Caco-2 (cell line): Measurements from ENCODE around the gene C14orf119. TPM values are rescaled to one million over a fixed set of nuclear protein-coding genes. Genes with fewer than 3 reads are reported as not detected.

Source experiments
- BruUV-seq: library from RNA; stranded (reverse); fragments of 400-500 nt; replicated peaks from 2 replicates; lab custom pipeline; 2021; lab: Mats Ljungman, UMichigan
- CTCF ChIA-PET: fragments of 300-600 bp; sonication (Branson Sonifier 250); formaldehyde crosslinking; loops from one replicate; lab custom pipeline; 2022; ENCODE audit warnings: antibody characterized with exemption; lab: Charles Lee
- POLR2A ChIA-PET: fragments of 300-600 bp; sonication (Branson Sonifier 250); formaldehyde crosslinking; loops from one replicate; lab custom pipeline; 2022; ENCODE audit warnings: antibody characterized with exemption; lab: Charles Lee
- DNase-seq, 2 experiments: peaks; one replicate each; pipeline versions ENCODE4 v3.0.0 to v3.0.0-alpha.2; 2020 to 2022
- H3K27me3 ChIP-seq: replicated peaks from 2 replicates; pipeline ENCODE4 v1.6.0; 2011; ENCODE audit warnings: low read length; ENCODE audit not compliant: control insufficient read depth, insufficient read depth
- H3K36me3 ChIP-seq: 2 replicates; pipeline ENCODE4 v1.5.1; 2011; ENCODE audit warnings: low read length; ENCODE audit not compliant: control insufficient read depth, insufficient read depth
- H3K4me1 ChIP-seq: fragments of 250-450 bp; sonication (Bioruptor Pico); 2 replicates; pipeline ENCODE4 v1.5.1; 2020; ENCODE audit warnings: mild to moderate bottlenecking
- H3K4me3 ChIP-seq: 2 replicates; pipeline ENCODE4 v1.5.1; 2011; ENCODE audit warnings: low read depth, mild to moderate bottlenecking, control low read depth, low read length
- H3K9me3 ChIP-seq: fragments of 250-450 bp; sonication (Bioruptor Pico); 2 replicates; pipeline ENCODE4 v1.5.1; 2020; ENCODE audit warnings: mild to moderate bottlenecking, moderate library complexity
- H3K27ac Mint-ChIP-seq: one replicate; pipeline ENCODE4 v1.8.0; 2022; ENCODE audit warnings: mixed read lengths; ENCODE audit not compliant: unreplicated experiment
- H3K27me3 Mint-ChIP-seq: one replicate; pipeline ENCODE4 v1.8.0; 2022; ENCODE audit warnings: mixed read lengths; ENCODE audit not compliant: insufficient read depth, unreplicated experiment
- H3K36me3 Mint-ChIP-seq: one replicate; pipeline ENCODE4 v1.8.0; 2022; ENCODE audit warnings: mild to moderate bottlenecking, mixed read lengths; ENCODE audit not compliant: insufficient read depth, unreplicated experiment
- H3K4me1 Mint-ChIP-seq: one replicate; pipeline ENCODE4 v1.8.0; 2022; ENCODE audit warnings: low read depth, mixed read lengths; ENCODE audit not compliant: unreplicated experiment
- H3K4me3 Mint-ChIP-seq: one replicate; pipeline ENCODE4 v1.8.0; 2022; ENCODE audit warnings: mild to moderate bottlenecking, moderate library complexity, mixed read lengths; ENCODE audit not compliant: unreplicated experiment
- H3K9me3 Mint-ChIP-seq: one replicate; pipeline ENCODE4 v1.8.0; 2022; ENCODE audit warnings: mixed read lengths; ENCODE audit not compliant: unreplicated experiment
- intact Hi-C: fragments of 100-400 bp; cut with micrococcal nuclease; formaldehyde crosslinking; loops from one replicate; pipeline ENCODE4 v1.10.0; 2022; ENCODE audit not compliant: unreplicated experiment
- total RNA-seq: library from RNA; stranded (reverse); gene quantifications from 2 replicates; pipeline ENCODE4 v1.2.3, GENCODE V29; 2022
- TF ChIP-seq, protein P1 (sequence below), 2 experiments: fragments of 200-600 bp in 1 of 2; IDR thresholded peaks; 1 replicate in 1 of 2; 2 replicates in 1 of 2; pipeline versions ENCODE4 v1.5.1 to v1.8.0; 2011 to 2022; ENCODE audit warnings: antibody characterized with exemption in 1 of 2, control low read depth in 1 of 2, inconsistent platforms in 1 of 2, low read depth in 1 of 2, low read length in 1 of 2, mild to moderate bottlenecking in 1 of 2, moderate library complexity in 1 of 2; ENCODE audit not compliant: insufficient read depth in 1 of 2, severe bottlenecking in 1 of 2, unreplicated experiment in 1 of 2

The C14orf119 gene
- total RNA-seq, 1 experiment from 2014 or later: 52.0 TPM

- intact Hi-C loops: no loop called here
- no peak within 1 kb of the TSS for H3K4me3 ChIP-seq
- POLR2A ChIA-PET: no interaction called here
These were observed 23.4 kb downstream of the C14orf119 start, which contains the start of gene CEBPE for GRCh38 chr14:23118506-23119362. TSS of gene CEBPE (minus strand) at chr14:23119255. CDS start at chr14:23119091, 164 bp downstream.

DNA sequence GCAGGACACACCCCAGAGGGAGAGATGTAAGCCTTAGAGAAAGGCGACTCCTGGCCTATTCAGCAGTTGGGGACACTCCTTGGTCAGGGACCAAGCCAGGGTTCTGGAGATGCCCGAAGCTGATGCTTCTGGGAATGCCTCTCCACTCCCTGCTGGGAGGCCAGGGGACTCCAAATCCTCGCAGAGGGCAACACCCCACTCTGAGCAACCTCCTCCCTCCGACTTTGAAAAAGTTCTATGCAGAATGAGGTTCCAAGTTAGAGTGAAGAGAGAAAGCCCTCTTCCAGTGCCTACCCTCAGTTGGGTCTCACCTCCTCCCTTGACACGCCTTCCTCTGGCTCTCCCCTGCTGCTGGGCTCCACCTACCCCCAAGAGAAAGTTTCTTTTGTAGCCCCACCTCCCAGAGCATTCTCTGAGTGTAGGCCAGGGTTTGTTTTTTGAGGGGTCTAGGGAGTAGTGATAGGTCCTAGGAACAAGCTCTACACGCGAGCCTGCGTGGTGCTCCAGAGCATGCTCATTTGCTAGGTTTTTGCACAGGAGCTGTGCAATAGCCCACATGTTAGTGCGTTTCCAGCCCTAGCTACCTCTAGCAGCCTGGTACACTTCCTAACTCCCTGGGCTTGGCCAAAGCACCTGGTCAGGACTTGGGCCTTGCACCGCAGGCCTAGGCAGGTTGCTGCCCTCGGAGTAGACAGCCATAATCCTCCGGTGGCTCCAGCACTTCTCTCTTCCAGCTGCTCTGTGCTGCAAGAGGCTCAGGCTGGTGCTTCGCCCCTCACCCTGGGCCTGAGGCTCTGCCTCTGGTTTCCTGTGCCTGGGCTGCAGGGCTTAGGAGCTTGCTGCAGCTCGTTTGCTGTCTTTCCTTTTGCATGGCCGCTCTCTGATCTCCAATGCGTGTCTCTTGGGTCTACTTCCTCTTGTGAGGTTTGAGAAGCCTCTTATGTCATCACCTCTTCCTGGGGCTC, 24.3 kb downstream of the C14orf119 start:
- Histone ChIP-seq H3K27me3 (no peaks in the 10 kb centered on the region), H3K9me3 (no peaks in the 10 kb centered on the region), H3K36me3 (no peaks in the 10 kb centered on the region), H3K4me1 (no peaks in the 10 kb centered on the region), H3K4me3 (no peak overlapping the region)
- CTCF ChIA-PET: interaction anchor here (0.9 to 4.1 kb wide), 5 partner anchors 8 to 92 kb away, joined by 3 to 176 read pairs (median 6); partner anchors contain the start of gene SLC7A8
- no peak for DNase-seq
- POLR2A ChIA-PET: no interaction called here
- Mint-ChIP-seq H3K36me3 (peaks cover 6% of the 10 kb centered on the region), H3K4me1 (peaks cover 7% of the 10 kb centered on the region), H3K27ac (no peak overlapping the region), H3K27me3 (no peaks in the 10 kb centered on the region), H3K4me3 (no peak overlapping the region), H3K9me3 (no peaks in the 10 kb centered on the region)
- TF ChIP-seq, protein P1, sequence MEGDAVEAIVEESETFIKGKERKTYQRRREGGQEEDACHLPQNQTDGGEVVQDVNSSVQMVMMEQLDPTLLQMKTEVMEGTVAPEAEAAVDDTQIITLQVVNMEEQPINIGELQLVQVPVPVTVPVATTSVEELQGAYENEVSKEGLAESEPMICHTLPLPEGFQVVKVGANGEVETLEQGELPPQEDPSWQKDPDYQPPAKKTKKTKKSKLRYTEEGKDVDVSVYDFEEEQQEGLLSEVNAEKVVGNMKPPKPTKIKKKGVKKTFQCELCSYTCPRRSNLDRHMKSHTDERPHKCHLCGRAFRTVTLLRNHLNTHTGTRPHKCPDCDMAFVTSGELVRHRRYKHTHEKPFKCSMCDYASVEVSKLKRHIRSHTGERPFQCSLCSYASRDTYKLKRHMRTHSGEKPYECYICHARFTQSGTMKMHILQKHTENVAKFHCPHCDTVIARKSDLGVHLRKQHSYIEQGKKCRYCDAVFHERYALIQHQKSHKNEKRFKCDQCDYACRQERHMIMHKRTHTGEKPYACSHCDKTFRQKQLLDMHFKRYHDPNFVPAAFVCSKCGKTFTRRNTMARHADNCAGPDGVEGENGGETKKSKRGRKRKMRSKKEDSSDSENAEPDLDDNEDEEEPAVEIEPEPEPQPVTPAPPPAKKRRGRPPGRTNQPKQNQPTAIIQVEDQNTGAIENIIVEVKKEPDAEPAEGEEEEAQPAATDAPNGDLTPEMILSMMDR (IDR thresholded peaks at IDR 0.05; ENCODE audit: insufficient read depth in 1 of 2, low read depth in 1 of 2, low read length in 1 of 2, severe bottlenecking in 1 of 2, unreplicated experiment in 1 of 2): no peak
- no TSS peak for BruUV-seq
- intact Hi-C loops: loop anchor here (1.0 to 5.0 kb wide), 3 partner anchors 64 to 183 kb away; partner anchors contain the start of genes PPP1R3E and SLC7A8

More at GRCh38 chr14:23118506-23119362, 23.4 kb downstream of the C14orf119 start, which contains the start of gene CEBPE:
- no peak for DNase-seq
- H3K9me3 Mint-ChIP-seq: no peaks in the 10 kb centered on the region
- no peak within 1 kb of the TSS for H3K27ac Mint-ChIP-seq
- peaks cover 7% of the 10 kb centered on the region for H3K4me1 Mint-ChIP-seq
- CTCF ChIA-PET: interaction anchor here (2.7 to 4.1 kb wide), 2 partner anchors 50 to 67 kb away, joined by 20 to 176 read pairs; partner anchors contain the start of gene SLC7A8
- Histone ChIP-seq H3K36me3 (no peaks in the 10 kb centered on the region), H3K27me3 (no peaks in the 10 kb centered on the region), H3K4me1 (no peaks in the 10 kb centered on the region), H3K9me3 (no peaks in the 10 kb centered on the region)
- H3K36me3 Mint-ChIP-seq: peaks cover 6% of the 10 kb centered on the region
- H3K27me3 Mint-ChIP-seq: no peaks in the 10 kb centered on the region
- no TSS peak for BruUV-seq
- TF ChIP-seq, protein P1 (IDR thresholded peaks at IDR 0.05; ENCODE audit: insufficient read depth in 1 of 2, low read depth in 1 of 2, low read length in 1 of 2, severe bottlenecking in 1 of 2, unreplicated experiment in 1 of 2): no peak
- no peak within 1 kb of the TSS for H3K4me3 Mint-ChIP-seq
